ENCODE results near the gene NCKAP5L.

NCKAP5L gene

GRCh38 chr12:49793620-49794019 is 34.6 kb downstream of the NCKAP5L start:
- Histone ChIP-seq H3K18ac (ENCODE audit: low read length) (no peak overlapping the region), H2AK5ac (ENCODE audit: low read depth, low read length) (no peak overlapping the region), H2BK15ac (ENCODE audit: low read length) (no peak overlapping the region), H2BK5ac (ENCODE audit: low read length) (no peak overlapping the region), H3K27ac (replicated peaks; ENCODE audit: low read length) (no peak overlapping the region), H3K4ac (ENCODE audit: low read length) (no peak overlapping the region), H2BK12ac (ENCODE audit: low read length) (no peak overlapping the region), H3K4me2 (ENCODE audit: insufficient read depth, low read length, poor library complexity, severe bottlenecking) (no peak overlapping the region), H3K9ac (ENCODE audit: low read depth, low read length, poor library complexity) (no peak overlapping the region), H3K79me1 (ENCODE audit: low read depth, low read length) (no peaks in the 10 kb centered on the region), H2AFZ (ENCODE audit: low read length) (no peak overlapping the region), H4K91ac (ENCODE audit: low read depth, low read length, poor library complexity) (no peak overlapping the region), H3K4me1 (ENCODE audit: control insufficient read depth in 2 of 2, insufficient read depth in 1 of 2, low read depth in 1 of 2, low read length in 2 of 2) (peaks cover 0 to 11% of the 10 kb centered on the region in 2 donors), H3K14ac (ENCODE audit: low read length) (no peak overlapping the region), H3K23ac (ENCODE audit: low read depth, low read length, poor library complexity) (no peak overlapping the region), H3K27me3 (ENCODE audit: control insufficient read depth in 3 of 3, insufficient read depth in 3 of 3, low read depth in 1 of 3, low read length in 3 of 3) (no peaks in the 10 kb centered on the region), H2BK120ac (ENCODE audit: low read depth, low read length) (no peak overlapping the region), H3K9me3 (replicated peaks in 1 of 2; ENCODE audit: control insufficient read depth in 2 of 2, insufficient read depth in 1 of 2, low read depth in 1 of 2, low read length in 2 of 2) (no peaks in the 10 kb centered on the region), H3K36me3 (replicated peaks in 1 of 2; ENCODE audit: control insufficient read depth in 2 of 2, insufficient read depth in 2 of 2, low read length in 2 of 2) (peaks cover 19 to 84% of the 10 kb centered on the region in 2 donors), H3K4me3 (ENCODE audit: low read length in 2 of 2) (no peak overlapping the region), H4K8ac (ENCODE audit: low read depth, low read length) (no peak overlapping the region)
- no CpG with 5 or more reads among the region's 9 CpGs for WGBS, 2 donors (ENCODE audit: extremely low coverage in 2 of 2, insufficient read length in 2 of 2, insufficient replicate concordance in 1 of 2)
- no peak for DNase-seq (ENCODE audit: low spot score)

- Histone ChIP-seq H3K4ac (ENCODE audit: low read length) (no peak overlapping the region), H3K27ac (replicated peaks; ENCODE audit: low read length) (no peak overlapping the region)
- WGBS, 2 donors (ENCODE audit: extremely low coverage in 2 of 2, insufficient read length in 2 of 2, insufficient replicate concordance in 1 of 2) = no CpG with 5 or more reads among the region's 11 CpGs
Observed at GRCh38 chr12:49792976-49793580, 35.1 kb downstream of the NCKAP5L start.

GRCh38 chr12:49792181-49792970 is 35.8 kb downstream of the NCKAP5L start:
- Histone ChIP-seq H3K9ac (ENCODE audit: low read depth, low read length, poor library complexity) (peak overlapping the region; percentile 21), H3K4me1 (ENCODE audit: control insufficient read depth in 2 of 2, insufficient read depth in 1 of 2, low read depth in 1 of 2, low read length in 2 of 2) (peaks cover 0 to 11% of the 10 kb centered on the region in 2 donors), H3K4me3 (ENCODE audit: low read length in 2 of 2) (no peak overlapping the region), H3K27me3 (ENCODE audit: control insufficient read depth in 3 of 3, insufficient read depth in 3 of 3, low read depth in 1 of 3, low read length in 3 of 3) (no peaks in the 10 kb centered on the region), H3K36me3 (replicated peaks in 1 of 2; ENCODE audit: control insufficient read depth in 2 of 2, insufficient read depth in 2 of 2, low read length in 2 of 2) (peaks cover 9 to 72% of the 10 kb centered on the region in 2 donors), H3K23ac (ENCODE audit: low read depth, low read length, poor library complexity) (peak overlapping the region; percentile 85), H3K79me1 (ENCODE audit: low read depth, low read length) (no peaks in the 10 kb centered on the region), H2BK5ac (ENCODE audit: low read length) (peak overlapping the region; percentile 53), H4K91ac (ENCODE audit: low read depth, low read length, poor library complexity) (no peak overlapping the region), H2BK12ac (ENCODE audit: low read length) (no peak overlapping the region), H3K9me3 (replicated peaks in 1 of 2; ENCODE audit: control insufficient read depth in 2 of 2, insufficient read depth in 1 of 2, low read depth in 1 of 2, low read length in 2 of 2) (peaks cover 0 to 7% of the 10 kb centered on the region in 2 donors), H3K4me2 (ENCODE audit: insufficient read depth, low read length, poor library complexity, severe bottlenecking) (no peak overlapping the region), H2AFZ (ENCODE audit: low read length) (no peak overlapping the region), H2AK5ac (ENCODE audit: low read depth, low read length) (no peak overlapping the region), H3K4ac (ENCODE audit: low read length) (no peak overlapping the region), H3K14ac (ENCODE audit: low read length) (peak overlapping the region; percentile 31), H4K8ac (ENCODE audit: low read depth, low read length) (peak overlapping the region; percentile 65), H3K18ac (ENCODE audit: low read length) (peak overlapping the region; percentile 48), H2BK15ac (ENCODE audit: low read length) (no peak overlapping the region), H3K27ac (replicated peaks; ENCODE audit: low read length) (no peak overlapping the region), H2BK120ac (ENCODE audit: low read depth, low read length) (no peak overlapping the region)
- no CpG with 5 or more reads among the region's 20 CpGs for WGBS, 2 donors (ENCODE audit: extremely low coverage in 2 of 2, insufficient read length in 2 of 2, insufficient replicate concordance in 1 of 2)
- DNase-seq (ENCODE audit: low spot score) = no peak

More at GRCh38 chr12:49792976-49793580, 35.1 kb downstream of the NCKAP5L start:
- Histone ChIP-seq H3K23ac (ENCODE audit: low read depth, low read length, poor library complexity) (peak overlapping the region; percentile 43), H3K18ac (ENCODE audit: low read length) (peak overlapping the region; percentile 13), H4K8ac (ENCODE audit: low read depth, low read length) (no peak overlapping the region), H3K4me1 (ENCODE audit: control insufficient read depth in 2 of 2, insufficient read depth in 1 of 2, low read depth in 1 of 2, low read length in 2 of 2) (peaks cover 0 to 11% of the 10 kb centered on the region in 2 donors), H3K4me3 (ENCODE audit: low read length in 2 of 2) (no peak overlapping the region), H3K4me2 (ENCODE audit: insufficient read depth, low read length, poor library complexity, severe bottlenecking) (no peak overlapping the region), H2BK5ac (ENCODE audit: low read length) (peak overlapping the region; percentile 11), H3K9me3 (replicated peaks in 1 of 2; ENCODE audit: control insufficient read depth in 2 of 2, insufficient read depth in 1 of 2, low read depth in 1 of 2, low read length in 2 of 2) (no peaks in the 10 kb centered on the region), H3K36me3 (replicated peaks in 1 of 2; ENCODE audit: control insufficient read depth in 2 of 2, insufficient read depth in 2 of 2, low read length in 2 of 2) (peaks cover 15 to 79% of the 10 kb centered on the region in 2 donors), H4K91ac (ENCODE audit: low read depth, low read length, poor library complexity) (no peak overlapping the region), H3K9ac (ENCODE audit: low read depth, low read length, poor library complexity) (no peak overlapping the region), H2BK120ac (ENCODE audit: low read depth, low read length) (no peak overlapping the region), H2AK5ac (ENCODE audit: low read depth, low read length) (no peak overlapping the region), H2AFZ (ENCODE audit: low read length) (no peak overlapping the region), H3K27me3 (ENCODE audit: control insufficient read depth in 3 of 3, insufficient read depth in 3 of 3, low read depth in 1 of 3, low read length in 3 of 3) (no peaks in the 10 kb centered on the region), H3K79me1 (ENCODE audit: low read depth, low read length) (no peaks in the 10 kb centered on the region), H3K14ac (ENCODE audit: low read length) (no peak overlapping the region), H2BK12ac (ENCODE audit: low read length) (no peak overlapping the region), H2BK15ac (ENCODE audit: low read length) (no peak overlapping the region)
- no peak for DNase-seq (ENCODE audit: low spot score)

GRCh38 chr12:49791700-49792099 is 36.5 kb downstream of the NCKAP5L start:
- H3K36me3 ChIP-seq (replicated peaks in 1 of 2; ENCODE audit: control insufficient read depth in 2 of 2, insufficient read depth in 2 of 2, low read length in 2 of 2) = peaks cover 8 to 65% of the 10 kb centered on the region in 2 donors
- H3K4me2 ChIP-seq (ENCODE audit: insufficient read depth, low read length, poor library complexity, severe bottlenecking) = no peak overlapping the region
- peak overlapping the region; percentile 38 for H3K14ac ChIP-seq (ENCODE audit: low read length)

More at GRCh38 chr12:49791700-49792099, 36.5 kb downstream of the NCKAP5L start:
- Histone ChIP-seq H4K8ac (ENCODE audit: low read depth, low read length) (no peak overlapping the region), H2BK15ac (ENCODE audit: low read length) (no peak overlapping the region), H3K9me3 (replicated peaks in 1 of 2; ENCODE audit: control insufficient read depth in 2 of 2, insufficient read depth in 1 of 2, low read depth in 1 of 2, low read length in 2 of 2) (peaks cover 0 to 7% of the 10 kb centered on the region in 2 donors), H3K27ac (replicated peaks; ENCODE audit: low read length) (no peak overlapping the region), H4K91ac (ENCODE audit: low read depth, low read length, poor library complexity) (no peak overlapping the region), H3K4ac (ENCODE audit: low read length) (no peak overlapping the region), H3K79me1 (ENCODE audit: low read depth, low read length) (no peaks in the 10 kb centered on the region), H3K23ac (ENCODE audit: low read depth, low read length, poor library complexity) (peak overlapping the region; percentile 43), H2AK5ac (ENCODE audit: low read depth, low read length) (no peak overlapping the region), H3K4me1 (ENCODE audit: control insufficient read depth in 2 of 2, insufficient read depth in 1 of 2, low read depth in 1 of 2, low read length in 2 of 2) (peaks cover 0 to 11% of the 10 kb centered on the region in 2 donors), H3K9ac (ENCODE audit: low read depth, low read length, poor library complexity) (no peak overlapping the region), H3K18ac (ENCODE audit: low read length) (no peak overlapping the region), H3K27me3 (ENCODE audit: control insufficient read depth in 3 of 3, insufficient read depth in 3 of 3, low read depth in 1 of 3, low read length in 3 of 3) (no peaks in the 10 kb centered on the region), H2BK5ac (ENCODE audit: low read length) (peak overlapping the region; percentile 53), H2BK120ac (ENCODE audit: low read depth, low read length) (no peak overlapping the region), H2BK12ac (ENCODE audit: low read length) (no peak overlapping the region), H3K4me3 (ENCODE audit: low read length in 2 of 2) (no peak overlapping the region), H2AFZ (ENCODE audit: low read length) (no peak overlapping the region)
- no CpG with 5 or more reads among the region's 23 CpGs for WGBS, 2 donors (ENCODE audit: extremely low coverage in 2 of 2, insufficient read length in 2 of 2, insufficient replicate concordance in 1 of 2)
- no peak for DNase-seq (ENCODE audit: low spot score)
